NCI-H1436 (cell line): ENCODE results near the gene PYM1.
"Not testable (repeated sequence)": the region's sequence is repeated elsewhere in the genome, so short reads cannot be mapped to it uniquely, and the experiment has no call there.

ENCODE experiments used
- DNase-seq: peaks from one replicate; lab custom pipeline; 2025; lab: John Stamatoyannopoulos, UW

The PYM1 gene

GRCh38 chr12:55938826-55939501, 11.3 kb upstream of the PYM1 start:
- DNase-seq = no peak

DNA sequence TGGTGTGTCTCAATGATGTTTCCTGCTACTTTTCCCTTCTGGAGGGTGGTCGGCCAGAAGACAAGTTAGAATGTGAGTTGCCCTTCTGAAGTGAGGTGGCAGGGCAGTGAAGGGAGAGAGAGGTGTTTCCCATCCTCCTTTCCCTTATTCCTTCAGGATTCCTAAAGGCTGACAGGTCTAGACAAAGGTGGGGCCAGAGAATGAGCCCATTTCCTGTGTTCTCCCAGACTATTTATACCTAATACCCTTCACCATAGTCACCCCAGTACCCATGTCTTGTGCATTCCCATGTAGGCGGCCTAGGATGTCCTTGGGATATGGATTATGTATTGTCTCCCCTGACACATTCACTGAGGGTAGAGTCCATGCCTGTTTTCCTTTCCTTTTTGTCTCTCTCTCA, 10.3 kb upstream of the PYM1 start:
- no peak for DNase-seq

- DNase-seq = no peak
Observed at GRCh38 chr12:55935738-55936151, 8.1 kb upstream of the PYM1 start.

- no peak for DNase-seq
Observed at GRCh38 chr12:55934773-55935172, 7.1 kb upstream of the PYM1 start.

- no peak for DNase-seq
Observed at GRCh38 chr12:55933799-55934742, 6.4 kb upstream of the PYM1 start.

GRCh38 chr12:55933169-55933798, 5.6 kb upstream of the PYM1 start:
- DNase-seq = no peak

DNA sequence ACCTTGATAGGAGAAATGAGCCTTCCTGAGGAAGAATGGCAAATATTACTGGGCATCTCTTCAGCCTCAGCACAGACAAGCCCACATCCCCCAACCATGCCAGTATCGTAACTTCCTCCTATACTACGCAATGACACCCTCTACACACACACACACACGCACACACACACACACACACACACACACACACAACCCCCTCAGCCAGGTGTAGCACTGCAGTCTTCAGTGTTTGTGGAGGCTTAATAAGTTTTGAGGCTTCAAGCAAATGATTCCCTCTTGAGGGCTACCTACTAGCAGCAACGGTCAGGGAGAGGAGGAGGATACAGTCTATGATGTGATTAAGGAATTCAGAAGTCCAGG, 4.8 kb upstream of the PYM1 start:
- no peak for DNase-seq

DNA sequence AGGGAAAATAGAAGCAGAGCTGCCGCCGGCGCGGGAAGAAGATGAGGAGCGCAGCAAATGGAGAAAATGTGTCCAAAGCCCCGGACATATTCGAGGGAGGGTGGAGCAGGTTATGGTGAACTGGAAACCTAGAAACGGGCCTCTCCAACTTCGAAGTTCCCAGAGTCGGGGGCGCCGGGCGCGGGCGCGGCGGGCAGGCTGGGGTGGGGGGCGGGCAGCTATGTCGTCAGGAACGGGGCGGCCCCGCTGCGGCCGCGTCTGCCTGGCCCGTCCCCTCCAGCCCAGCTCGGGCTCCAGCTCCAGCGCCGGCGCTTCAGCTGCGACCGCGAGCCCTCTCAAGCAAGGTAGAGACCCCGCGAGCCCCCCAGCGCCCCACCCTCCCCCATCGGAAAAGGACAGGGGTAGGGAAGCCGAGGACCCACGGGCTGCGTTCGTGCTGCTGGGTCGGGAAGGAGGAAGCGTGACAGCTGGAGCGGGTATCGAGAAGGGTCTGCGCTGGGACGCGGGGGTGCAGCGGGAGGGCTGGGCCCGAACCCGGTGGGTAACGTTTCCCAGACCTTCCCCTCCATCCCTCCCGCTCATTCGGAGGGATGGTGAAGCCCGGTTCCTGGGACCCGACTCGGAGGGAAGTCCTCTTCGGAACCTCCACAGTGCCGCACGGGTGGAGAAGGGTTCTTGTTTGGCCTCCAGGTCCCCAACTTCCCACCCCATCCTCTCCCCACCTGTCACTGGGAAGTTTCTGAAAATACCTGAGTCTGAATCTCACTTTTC, 4.3 kb upstream of the PYM1 start:
- no peak for DNase-seq

- no peak for DNase-seq
Observed at GRCh38 chr12:55931317-55931779, 3.7 kb upstream of the PYM1 start.

DNA sequence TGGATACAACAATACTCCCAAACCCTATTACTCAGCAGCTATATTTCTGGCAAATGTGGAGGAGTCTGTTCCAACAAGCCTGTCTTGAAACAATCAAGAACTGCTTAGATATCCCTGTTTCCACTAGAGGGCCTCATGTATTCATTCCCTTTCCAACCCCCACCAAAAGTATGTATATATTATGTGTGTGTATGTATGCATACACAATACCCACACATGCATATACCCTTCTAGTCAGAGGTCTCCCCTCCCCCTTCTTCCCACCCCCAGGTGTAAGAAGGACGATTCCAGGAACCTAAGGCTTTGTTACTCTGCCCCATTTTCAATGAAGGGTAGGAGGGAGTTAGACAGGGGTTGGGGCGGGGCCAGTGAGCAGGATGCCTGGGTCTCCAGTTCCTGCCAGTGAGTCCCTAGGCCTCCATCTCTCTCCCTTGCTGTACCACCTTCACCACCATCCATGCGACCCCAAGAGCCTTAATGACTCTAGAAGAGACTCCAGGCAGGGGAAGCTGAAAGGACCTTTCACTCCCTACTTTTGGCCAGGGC, 3.1 kb upstream of the PYM1 start, which contains the start of gene DGKA:
DGKA (plus strand) TSS at position 392 of the 546 bp plus-strand sequence. CDS start 5,342 bp downstream, outside the sequence.
- DNase-seq = no peak

GRCh38 chr12:55929306-55929791, 1.7 kb upstream of the PYM1 start:
- DNase-seq = no peak

DNA sequence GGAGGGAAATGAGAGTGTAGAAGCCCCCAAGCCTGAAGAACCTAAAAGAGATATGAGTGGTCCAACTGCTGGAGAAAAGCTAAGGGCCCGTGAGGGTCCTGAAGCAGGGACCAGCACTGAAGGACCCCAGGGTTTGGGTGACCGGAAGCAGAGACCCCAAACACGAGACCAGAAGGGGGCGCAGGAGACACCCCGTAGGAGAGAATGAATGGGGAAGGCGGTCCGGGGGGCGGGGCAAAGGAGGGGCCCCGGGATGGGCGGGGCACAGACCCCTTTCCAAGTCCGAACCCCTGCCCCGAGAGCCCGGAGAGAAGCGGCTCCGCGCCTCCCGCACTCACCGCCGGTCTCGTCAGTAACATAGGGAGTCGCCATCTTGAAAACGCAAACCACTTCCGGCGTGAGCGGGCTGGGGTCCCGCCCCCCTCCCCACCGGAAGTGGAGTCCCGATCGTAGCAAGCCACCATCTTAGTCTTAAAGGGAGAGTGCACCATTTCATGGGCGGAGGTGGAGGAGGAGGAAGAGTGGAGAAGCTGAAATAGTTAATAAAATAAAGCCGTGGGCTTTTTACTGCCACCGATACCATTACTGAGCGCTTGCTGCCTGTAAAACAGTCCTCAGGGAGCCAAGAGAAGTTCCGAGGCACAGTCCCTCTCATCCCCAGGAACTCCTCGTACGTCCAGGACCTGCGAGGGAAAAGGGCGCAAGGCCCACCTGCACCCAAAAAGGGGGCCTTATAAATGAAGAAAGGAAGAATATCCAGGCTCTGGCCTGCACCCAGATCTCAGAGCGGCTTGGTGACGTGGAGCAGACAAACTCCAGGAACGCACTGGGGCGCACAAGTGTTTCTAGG, 731 bp downstream of the PYM1 start:
- DNase-seq = peak; percentile 84

GRCh38 chr12:55925870-55926737, 1.6 kb downstream of the PYM1 start:
- DNase-seq = no peak

- no peak for DNase-seq
Observed at GRCh38 chr12:55925371-55925770, 2.3 kb downstream of the PYM1 start.

- not testable (repeated sequence) for DNase-seq
Observed at GRCh38 chr12:55923648-55924047, 4.0 kb downstream of the PYM1 start.

- DNase-seq = no peak
Observed at GRCh38 chr12:55922126-55922525, 5.6 kb downstream of the PYM1 start.

DNA sequence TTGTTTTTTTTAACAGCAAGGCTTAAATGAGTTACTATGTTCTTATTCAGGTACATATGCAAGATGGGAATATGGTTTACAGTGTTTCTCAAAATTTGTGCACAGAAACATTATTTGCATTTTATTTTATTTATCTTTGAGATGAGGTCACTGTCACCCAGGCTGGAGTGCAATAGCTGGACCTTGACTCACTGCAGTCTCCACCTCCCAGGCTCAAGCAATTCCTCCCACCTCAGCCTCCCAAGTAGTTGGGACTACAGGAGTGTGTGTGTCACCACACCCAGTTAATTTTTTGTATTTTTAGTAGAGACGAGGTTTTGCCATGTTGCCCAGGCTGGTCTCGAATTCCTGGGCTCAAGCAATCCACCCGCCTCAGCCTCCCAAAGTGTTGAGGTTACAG, 8.7 kb downstream of the PYM1 start:
- DNase-seq = not testable (repeated sequence)

- DNase-seq = no peak
Observed at GRCh38 chr12:55915482-55915859, 12.2 kb downstream of the PYM1 start.

- no peak for DNase-seq
Observed at GRCh38 chr12:55912908-55913307, 14.8 kb downstream of the PYM1 start.

GRCh38 chr12:55909513-55909884, 18.2 kb downstream of the PYM1 start:
- no peak for DNase-seq
